Measurements from ENCODE around the gene REC114. TPM values are rescaled to one million over a fixed set of nuclear protein-coding genes. Genes with fewer than 3 reads are reported as not detected.
"Not testable (repeated sequence)": the region's sequence is repeated elsewhere in the genome, so short reads cannot be mapped to it uniquely, and the experiment has no call there.

Gene REC114, protein sequence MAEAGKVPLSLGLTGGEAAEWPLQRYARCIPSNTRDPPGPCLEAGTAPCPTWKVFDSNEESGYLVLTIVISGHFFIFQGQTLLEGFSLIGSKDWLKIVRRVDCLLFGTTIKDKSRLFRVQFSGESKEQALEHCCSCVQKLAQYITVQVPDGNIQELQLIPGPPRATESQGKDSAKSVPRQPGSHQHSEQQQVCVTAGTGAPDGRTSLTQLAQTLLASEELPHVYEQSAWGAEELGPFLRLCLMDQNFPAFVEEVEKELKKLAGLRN
- total RNA-seq: not detected

DNA sequence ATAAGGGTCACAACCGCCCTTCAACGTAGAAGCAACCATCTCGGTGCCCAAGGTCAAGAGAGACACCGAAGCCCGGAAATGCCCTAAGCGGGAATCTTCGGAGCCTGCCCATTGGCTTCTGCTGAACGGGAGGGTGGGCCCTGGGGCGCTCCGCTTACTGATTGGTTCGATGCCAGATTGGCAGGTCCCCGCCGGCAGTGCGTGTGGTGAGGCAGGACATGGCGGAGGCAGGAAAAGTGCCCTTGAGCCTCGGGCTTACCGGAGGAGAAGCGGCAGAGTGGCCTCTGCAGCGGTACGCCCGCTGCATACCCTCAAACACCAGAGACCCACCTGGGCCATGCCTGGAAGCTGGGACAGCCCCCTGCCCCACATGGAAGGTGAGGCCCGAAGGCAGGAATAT lies at the start of gene REC114:
Gene REC114, plus strand, starts transcription at position 197 of the 400 bp plus-strand sequence. Its CDS starts 22 bp downstream, at position 219.
- DNase-seq: no peak

DNA sequence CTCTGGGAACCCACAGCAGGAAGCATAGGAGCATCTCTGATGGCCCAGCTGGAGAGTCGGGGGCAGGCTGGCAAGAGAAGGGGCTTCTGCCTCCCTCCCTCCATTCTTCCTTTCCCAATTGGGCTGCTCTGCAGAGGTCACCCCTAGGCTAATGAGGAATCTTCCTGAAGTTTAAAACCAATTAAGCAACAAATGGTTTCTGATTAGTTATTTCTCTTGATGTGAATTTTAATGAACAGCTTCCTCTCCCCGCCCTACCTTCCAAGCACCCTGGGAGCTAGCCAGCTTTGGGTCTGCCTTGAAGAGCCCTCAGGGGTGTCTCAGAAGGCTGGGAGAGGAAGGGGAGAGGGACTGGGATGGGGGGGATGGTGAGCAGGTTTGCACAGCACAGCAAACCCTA lies 49.6 kb upstream of the REC114 start:
- no peak for DNase-seq

DNA sequence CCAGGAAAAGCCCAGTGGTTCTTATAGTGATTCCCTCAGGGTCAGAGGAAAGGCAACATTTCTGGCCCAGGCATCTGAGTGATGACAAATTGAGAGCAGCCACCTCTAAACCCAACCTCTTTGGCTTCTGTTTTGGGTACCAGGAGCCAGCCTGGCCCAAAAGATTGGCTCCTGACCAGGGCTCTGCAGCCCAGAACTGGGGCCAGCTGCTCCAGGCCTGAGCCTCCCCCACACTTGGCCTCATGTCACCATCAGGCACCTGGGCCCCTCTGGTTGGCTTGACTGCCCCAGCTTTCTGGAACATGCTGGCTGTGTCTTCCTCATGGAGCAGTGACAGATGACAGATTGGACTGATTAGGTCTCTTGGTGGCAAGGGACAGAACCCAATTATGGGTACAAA lies 48.2 kb upstream of the REC114 start:
- no peak for DNase-seq

DNA sequence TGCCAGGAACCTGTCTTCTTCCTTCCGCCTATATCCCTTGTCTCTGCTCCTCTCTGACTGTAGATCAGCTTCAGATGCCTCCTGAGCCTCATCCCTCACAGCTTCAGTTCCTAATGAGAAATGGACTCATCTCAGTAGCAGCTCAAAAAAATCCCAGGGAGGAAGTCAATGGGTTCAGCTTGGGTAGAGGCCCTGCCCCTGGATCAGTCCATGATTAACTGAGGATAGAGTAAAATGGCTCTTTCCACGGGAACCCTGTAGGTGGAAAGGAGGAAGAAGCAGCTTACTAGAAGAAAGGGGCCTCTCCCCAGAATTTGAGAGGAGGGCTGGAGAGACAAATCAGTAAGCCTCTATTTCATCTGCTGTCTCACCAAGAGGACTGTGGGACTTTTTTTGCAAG lies 47.3 kb upstream of the REC114 start:
- no peak for DNase-seq

DNA sequence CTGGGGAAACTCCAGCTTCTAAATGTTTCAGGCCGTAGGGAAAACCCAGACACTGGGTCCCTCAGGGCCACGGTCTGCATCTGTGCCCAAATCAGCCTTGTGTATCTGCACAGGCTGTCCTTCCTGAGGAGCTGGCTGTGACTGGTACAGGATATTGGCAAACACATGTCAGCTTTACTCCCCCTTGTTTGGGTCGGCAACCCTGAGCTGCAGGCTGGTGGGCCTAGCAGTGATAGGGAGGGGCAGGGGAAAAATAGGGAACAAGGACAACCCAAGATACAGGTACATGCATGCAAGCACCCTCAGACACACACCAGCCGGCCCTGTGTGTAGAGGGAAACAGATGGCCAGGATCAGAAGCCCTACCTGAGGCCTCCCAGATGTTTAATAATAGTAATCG lies 45.5 kb upstream of the REC114 start:
- DNase-seq: no peak

DNA sequence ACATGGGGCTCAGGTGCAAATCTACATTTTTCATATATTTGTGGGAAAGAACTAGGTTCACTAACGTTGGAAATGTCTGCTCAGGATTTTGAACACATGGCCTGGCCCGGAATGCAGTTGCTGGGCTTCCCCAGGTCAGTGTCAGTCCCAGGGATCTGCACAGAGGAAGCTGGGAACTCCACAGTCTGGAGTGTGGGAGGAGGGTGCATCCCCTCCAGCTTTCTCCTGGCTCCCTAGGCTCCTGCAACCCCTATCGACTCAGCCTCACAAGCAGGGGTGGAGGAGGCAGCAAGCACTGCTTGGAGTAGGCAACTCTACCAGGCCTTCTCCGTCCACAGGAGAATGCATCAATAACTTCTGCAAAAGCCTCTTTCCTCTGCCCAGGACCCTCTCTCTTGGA lies 44.1 kb upstream of the REC114 start:
- DNase-seq: no peak

DNA sequence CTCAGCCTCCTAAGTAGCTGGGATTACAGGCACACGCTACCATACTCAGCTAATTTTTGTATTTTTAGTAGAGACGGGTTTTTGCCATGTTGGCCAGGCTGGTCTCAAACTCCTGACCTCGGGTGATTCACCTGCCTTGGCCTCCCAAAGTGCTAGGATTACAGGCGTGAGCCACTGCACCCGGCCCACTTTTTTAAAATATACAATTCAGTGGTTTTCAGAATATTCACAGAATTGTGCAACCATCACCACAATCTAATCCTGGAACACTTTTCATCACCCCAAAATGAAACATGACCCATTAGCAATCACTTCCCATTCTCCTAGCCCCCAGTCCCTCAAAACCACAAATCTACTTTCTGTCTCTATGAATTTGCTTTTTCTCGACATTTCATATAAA lies 42.7 kb upstream of the REC114 start:
- not testable (repeated sequence) for DNase-seq

DNA sequence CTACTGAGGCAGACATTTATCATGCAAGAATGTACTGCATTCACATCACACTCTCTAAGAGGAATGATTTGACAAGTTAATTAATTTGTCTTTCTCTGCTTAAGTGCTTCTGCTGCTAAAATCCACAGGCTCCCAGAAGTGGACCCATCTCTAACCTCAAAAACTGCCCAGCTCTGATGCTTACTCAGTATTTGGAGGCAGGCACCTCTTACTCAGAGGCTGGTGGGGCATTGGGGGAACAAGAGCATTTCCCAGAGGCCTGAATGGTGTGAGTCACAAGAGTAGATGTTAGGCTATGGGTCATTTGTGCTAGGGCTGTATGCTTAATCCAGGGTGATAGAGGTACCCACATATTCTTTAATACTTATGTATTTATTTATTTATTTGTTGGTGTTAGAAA lies 39.8 kb upstream of the REC114 start:
- no peak for DNase-seq

DNA sequence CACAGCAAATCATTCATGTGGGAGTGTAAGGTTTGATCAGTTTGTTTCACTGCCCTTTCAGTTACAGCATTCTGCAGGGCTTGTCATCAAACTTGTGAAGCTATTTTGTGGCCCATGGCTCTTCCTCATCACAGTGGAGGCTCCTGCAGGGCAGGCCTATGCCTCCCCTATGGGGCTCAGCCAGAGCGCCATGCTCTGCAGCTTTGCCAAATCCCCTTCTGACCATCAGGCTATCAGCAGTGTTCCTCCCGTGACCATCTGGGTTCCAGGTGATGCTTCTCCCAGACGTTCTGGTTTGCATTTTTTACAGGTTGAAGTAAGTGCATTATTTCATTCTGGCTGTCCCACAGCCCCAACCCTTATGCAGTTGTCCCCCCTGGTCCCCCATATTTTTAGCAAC lies 28.1 kb upstream of the REC114 start:
- no peak for DNase-seq

DNA sequence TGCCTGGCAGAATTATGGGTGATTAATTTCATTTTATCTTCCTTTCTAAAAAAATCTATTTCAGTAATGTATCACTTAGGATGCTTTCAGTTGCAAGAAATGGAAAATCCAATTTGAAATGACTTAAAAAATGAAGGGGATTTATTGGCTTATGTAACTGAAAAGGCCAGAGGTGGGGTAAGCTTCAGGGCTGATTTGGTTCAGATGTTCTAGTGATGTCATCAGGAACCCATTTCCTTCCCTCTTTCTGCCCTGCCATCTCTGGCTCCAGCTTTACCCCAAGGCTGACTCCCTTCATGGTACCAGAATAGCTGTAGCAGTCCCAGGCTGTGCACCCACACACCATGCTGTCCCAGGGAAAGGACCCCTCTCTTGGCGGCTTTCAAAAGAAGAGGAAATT lies 18.5 kb upstream of the REC114 start:
- DNase-seq: no peak

DNA sequence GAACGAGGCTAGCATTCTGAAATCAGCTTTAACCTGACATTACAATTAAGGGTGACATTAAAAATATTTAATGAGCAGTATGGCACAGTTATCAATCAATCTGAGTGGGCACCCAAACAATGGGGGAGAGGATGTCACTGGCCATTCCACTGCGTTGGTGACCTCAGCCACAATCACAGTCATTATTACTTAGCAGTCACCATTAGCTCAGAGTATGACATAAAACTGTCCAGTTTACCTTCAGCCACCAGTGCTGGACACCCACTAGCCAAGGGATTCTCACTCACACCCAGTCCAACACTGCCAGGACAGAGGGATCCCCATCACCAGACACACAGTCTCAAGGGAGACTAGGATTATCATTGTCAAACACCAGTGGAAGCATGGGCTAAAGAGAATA lies 17.5 kb upstream of the REC114 start:
- no peak for DNase-seq

DNA sequence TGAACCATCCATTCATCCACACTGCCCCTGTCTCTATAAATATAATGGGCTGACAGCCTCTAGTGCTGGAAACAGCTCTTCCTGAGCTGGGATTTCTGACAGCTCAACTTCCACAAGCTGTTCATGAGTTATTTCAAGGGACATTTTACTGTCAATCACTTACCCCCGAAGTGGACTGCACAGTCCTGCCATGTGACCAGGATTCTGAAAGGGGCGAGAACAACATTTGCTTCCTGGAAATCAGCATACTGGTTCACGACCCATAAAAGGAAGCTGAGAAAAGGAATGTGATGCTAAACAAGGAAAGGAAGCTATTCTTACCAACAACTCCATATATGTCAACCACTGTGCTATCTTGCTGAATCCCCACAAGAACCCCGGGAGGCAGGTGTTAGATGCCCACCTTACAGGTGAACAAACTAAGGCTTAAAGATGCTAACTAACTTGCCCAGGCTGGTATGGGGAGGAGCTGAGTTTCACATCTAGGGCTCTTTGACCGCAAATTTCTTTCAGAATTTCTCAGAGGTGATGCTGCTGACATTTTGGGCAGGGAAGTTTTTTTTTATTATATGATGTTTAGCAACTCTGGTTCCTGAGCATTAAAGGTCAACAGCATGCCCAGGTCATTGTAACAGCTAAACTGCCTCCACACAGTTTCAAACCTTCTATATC lies 16.5 kb upstream of the REC114 start:
- DNase-seq: no peak

DNA sequence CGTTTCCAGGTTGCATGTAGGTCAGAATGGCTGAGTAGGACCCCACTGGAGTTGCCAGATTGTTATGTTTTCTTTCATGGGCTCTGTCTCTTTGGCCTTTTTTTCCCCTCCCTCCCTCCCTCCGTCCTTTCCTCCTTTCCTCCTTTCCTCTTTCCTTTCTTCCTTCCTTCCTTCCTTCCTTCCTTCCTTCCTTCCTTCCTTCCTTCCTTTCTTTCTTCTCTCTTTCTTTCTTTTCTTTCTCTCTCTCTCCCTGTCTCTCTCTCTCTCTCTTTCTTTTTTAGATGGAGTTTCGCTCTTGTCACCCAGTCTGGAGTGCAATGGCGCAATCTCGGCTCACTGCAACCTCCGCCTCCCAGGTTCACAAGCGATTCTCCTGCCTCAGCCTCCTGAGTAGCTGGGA lies 11.6 kb upstream of the REC114 start:
- DNase-seq: not testable (repeated sequence)

DNA sequence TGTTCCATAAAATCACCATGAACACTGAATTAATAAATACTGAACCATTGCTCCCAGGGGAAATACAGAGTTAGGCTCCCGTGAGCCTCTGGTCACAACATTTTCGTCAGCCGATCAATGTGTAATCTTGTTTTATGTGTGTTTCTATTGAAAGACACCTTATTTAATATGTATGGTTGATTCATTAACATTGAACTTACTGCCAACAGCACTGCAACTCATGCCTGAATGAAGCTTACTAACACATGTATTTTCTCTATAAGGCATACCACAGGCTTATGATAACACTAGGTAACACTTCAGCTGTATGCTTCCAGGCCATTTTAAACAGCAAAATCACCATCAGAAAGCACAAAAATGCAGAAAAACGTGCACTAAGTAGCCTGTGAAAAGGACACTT lies 9.1 kb upstream of the REC114 start:
- DNase-seq: no peak

DNA sequence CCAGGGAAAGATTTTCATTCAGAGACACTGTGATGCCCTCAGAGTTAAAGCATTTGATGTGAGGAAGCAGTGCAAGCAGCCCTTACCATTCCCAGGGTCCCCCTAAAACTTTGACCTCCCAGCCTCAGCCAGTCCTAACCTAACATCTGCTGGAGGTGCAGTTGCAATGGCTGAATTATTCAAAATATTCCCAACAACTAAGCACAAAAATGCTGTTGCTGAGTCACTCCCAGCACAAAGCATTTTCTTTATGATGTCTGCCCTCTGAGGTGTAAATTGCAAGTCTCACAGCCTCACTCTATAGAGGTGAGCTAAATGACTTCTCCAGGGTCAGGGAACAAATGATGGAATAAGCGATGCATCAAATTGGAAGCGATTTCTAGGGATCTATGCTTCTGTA lies 6.4 kb upstream of the REC114 start:
- DNase-seq: no peak

DNA sequence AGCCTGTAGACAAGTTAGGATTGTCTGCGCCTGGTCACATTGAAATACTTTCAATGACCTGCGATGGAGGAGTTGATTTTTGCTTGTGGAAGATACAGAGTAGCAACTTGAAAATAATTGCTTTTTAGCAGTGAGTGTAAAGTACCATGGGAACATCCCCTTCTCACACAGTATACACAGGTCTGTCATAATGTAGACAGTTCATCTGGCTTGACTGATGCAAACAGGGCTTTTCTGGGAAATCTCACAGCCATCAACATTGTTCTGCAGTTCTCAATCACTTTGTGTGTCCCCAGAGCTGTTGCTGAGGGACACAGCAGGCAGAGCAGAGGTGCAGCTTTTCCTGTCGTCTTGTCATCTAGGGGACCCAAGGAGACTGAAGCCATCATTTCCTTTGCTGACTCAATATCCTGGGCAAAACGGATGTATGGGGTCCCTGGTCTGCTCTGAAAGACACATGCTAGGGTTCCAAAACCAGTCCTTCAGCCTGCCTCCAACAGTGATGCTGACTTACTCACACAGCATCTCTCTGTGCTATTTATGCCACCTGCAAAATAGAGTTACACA lies 5.3 kb upstream of the REC114 start:
- no peak for DNase-seq

DNA sequence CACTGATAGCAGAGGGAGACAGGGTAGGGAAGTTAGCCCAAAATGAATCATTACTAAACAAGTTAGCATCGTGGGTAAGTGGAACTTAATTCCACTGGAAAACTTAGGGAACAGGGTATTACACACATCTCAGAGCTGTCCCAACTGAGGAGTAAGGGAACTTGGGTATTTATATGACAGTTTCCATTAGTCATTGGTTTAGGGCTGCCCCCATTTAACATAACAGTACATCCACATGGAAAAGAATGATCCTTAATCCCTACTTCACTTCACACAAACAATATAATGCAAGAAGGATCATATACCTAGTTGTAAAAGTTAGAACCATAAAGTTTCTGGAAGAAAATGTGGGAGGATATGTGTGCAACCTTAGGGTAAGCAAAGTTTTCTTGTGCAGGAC lies 4.3 kb upstream of the REC114 start:
- no peak for DNase-seq

DNA sequence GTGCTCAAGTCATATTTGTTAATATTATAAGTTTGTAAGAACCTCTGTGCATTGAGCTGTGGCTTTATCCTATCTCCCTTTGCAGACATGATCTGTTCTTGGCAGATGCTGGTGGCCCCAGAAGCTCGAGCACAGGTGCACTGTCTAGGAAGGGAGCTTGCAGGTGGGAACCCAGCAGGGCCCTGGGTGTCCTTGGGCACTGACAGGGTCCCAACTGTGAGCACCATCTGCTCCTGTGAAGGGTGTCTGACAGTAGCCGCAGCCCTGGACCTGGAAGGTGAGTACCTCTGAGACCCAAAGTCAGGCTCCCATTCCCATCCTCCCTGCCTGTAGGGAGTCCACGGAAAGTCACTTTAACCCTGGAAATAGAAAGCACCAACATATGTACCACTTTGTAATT lies 2.4 kb upstream of the REC114 start:
- no peak for DNase-seq

DNA sequence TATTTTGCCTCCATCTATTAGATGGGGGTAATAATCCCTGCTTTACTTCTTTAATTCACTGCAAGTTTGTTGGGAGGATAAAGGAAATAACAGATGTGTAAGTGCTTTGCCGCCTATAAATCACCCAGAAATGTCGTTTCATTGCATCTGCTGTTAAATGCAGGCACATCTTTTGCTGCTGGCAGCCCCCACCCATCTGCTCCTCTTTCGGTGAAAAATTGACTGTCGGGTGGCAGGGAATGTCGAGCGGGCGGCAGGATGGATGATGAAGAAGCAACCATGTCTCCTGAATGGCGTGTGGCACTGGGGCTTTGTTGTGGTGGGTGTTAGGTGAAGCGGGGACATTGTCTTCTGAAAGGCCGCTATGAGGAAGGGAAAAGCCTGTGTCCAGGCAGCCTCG lies 543 bp upstream of the REC114 start:
- no peak for DNase-seq

DNA sequence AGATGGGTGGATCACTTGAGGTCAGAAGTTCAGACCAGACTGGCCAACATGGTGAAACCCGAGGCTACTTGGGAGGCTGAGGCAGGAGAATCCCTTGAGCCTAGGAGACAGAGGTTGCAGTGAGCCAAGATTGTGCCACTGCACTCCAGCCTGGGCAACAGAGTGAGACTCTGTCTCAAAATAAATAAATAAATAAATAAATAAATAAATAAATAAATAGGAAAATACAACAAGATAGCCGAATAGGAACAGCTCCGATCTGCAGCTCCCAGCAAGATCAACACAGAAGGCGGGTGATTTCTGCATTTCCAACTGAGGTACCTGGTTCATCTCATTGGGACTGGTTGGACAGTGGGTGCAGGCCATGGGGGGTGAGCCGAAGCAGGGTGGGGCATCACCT lies 4.5 kb downstream of the REC114 start:
- not testable (repeated sequence) for DNase-seq

DNA sequence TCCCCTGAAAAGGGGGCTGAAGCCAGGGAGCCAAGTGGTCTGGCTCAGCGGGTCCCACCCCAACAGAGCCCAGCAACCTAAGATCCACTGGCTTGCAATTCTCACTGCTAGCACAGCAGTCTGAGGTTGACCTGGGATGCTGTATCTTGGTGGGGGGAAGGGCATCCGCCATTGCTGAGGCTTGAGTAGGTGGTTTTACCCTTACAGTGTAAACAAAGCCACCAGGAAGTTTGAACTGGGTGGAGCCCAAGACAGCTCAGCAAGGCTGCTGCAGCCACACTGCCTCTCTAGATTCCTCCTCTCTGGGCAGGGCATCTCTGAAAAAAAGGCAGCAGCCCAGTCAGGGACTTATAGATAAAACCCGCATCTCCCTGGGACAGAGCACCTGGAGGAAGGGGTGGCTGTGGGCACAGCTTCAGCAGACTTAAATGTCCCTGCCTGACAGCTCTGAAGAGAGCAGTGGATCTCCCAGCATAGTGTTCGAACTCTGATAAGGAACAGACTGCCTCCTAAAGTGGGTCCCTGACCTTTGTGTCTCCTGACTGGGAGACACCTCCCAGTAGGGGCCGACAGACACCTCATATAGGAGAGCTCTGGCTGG lies 5.3 kb downstream of the REC114 start:
- not testable (repeated sequence) for DNase-seq

DNA sequence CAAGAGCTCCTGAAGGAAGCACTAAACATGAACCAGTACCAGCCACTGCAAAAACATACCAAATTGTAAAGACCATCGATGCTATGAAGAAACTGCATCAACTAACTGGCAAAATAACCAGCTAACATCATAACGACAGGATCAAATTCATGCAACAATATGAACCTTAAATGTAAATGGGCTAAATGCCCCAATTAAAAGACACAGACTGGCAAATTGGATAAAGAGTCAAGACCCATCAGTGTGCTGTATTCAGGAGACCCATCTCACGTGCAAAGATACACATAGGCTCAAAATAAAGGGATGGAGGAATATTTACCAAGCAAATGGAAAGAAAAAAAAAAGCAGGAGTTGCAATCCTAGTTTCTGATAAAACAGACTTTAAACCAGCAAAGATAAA lies 7.0 kb downstream of the REC114 start:
- not testable (repeated sequence) for DNase-seq

DNA sequence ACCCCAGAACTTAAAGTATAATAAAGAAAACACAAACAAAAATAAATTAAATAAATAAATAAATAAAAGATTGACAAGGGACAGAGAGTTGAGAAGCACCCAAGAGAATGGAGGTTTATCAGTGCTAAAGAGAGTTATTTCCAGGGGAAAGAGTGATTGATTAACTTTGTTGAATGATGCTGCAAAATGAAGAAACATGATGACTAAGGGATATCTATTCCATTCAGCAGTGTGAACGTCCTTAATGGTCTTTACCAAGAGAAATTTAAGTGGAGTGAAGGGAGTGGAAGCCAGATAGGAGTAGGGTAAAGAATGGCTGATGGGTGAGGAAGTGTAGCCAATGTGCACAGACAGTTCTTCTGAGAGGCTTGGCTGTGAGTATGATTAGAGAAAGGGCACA lies 11.1 kb downstream of the REC114 start:
- DNase-seq: no peak

DNA sequence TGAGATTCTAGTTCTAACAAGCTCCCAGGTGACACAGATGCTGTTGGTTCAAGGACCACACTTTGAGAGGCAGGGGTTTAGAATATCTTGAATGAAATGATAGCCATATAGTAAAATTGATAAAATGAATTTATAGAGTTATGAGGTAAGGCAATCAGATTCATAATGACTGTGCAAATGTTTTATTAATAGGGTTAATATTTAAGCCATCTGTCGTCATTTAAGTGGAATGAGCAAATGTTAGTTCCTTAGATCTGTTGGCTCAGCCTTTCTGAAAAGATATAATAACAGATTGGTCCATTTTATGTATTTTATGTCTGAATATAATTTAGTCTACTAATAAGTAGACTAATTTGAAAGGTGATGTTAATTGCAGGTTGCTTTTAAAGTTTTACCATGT lies 12.9 kb downstream of the REC114 start:
- DNase-seq: no peak
